ENCODE data around the gene NCOA3. TPM values are rescaled to one million over a fixed set of nuclear protein-coding genes. Genes with fewer than 3 reads are reported as not detected.

NCOA3 gene
- total and polyA plus RNA-seq, 2 of the 8 experiments (the other 6 are each of a cell fraction or from before 2014, with no cell fraction given) = 7.9 to 24.7 TPM

DNA sequence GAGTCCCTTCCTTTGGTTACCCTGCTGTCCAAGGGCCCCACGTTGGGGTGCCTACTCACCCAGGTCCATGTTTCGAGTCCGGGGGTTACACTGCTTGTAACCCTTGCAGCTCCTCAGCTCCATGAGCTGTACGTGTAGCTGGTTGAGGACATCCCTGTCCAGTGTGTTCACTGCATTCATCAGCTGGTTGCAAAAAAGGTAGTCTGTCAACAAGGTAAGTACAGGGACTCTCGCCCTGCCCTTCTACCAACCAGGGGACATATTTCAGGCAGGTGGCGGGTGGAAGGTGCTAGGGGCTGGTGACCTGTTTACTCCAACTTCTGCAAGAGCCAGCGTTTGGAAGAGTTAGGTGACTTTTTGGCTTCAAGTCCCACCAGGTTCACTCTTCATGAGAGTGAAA, 160.0 kb downstream of the NCOA3 start:
- Histone ChIP-seq H3K79me2 (ENCODE audit: control insufficient read depth in 1 of 2, insufficient read depth in 2 of 2, low read length in 2 of 2) (no peaks in the 10 kb centered on the region), H3K4me3 (ENCODE audit: extremely low read depth in 1 of 4, insufficient read depth in 2 of 4, low read depth in 3 of 4, low read length in 4 of 4) (no peak overlapping the region), H3K18ac (ENCODE audit: extremely low read depth, low read length) (no peak overlapping the region), H3K56ac (replicated peaks; ENCODE audit: insufficient read length, low read depth, low read length) (no peak overlapping the region), H3K79me1 (ENCODE audit: low read depth, low read length) (no peaks in the 10 kb centered on the region), H3K27me3 (replicated peaks in 1 of 4; ENCODE audit: control insufficient read depth in 3 of 4, extremely low read depth in 1 of 4, insufficient read depth in 3 of 4, low read length in 3 of 4) (no peaks in the 10 kb centered on the region), H3K4ac (replicated peaks; ENCODE audit: insufficient read length, low read depth, low read length) (no peak overlapping the region), H3K4me2 (ENCODE audit: insufficient read depth in 1 of 2, low read depth in 2 of 2, low read length in 2 of 2) (no peak overlapping the region), H2BK5ac (ENCODE audit: low read depth, low read length) (no peak overlapping the region), H4K91ac (replicated peaks; ENCODE audit: insufficient read length, low read length) (no peak overlapping the region), H3K4me1 (replicated peaks in 1 of 4; ENCODE audit: control insufficient read depth in 3 of 4, insufficient read depth in 4 of 4, low read length in 3 of 4) (peaks cover 0 to 4% (median 1%) of the 10 kb centered on the region in 4 experiments; a peak in 4 of 7 replicates), H2BK15ac (ENCODE audit: low read length) (no peak overlapping the region), H3K23me2 (ENCODE audit: low read depth, low read length) (no peaks in the 10 kb centered on the region), H3K9me3 (ENCODE audit: insufficient read depth in 2 of 2, low read depth in 1 of 2, low read length in 1 of 2) (no peaks in the 10 kb centered on the region), H2AK5ac (ENCODE audit: low read depth, low read length) (no peak overlapping the region), H3K27ac (ENCODE audit: low read depth, low read length) (no peak overlapping the region), H3K23ac (ENCODE audit: insufficient read length) (no peak overlapping the region), H2BK120ac (replicated peaks; ENCODE audit: low read depth, low read length) (no peak overlapping the region), H3K9ac (replicated peaks in 1 of 4; ENCODE audit: extremely low read depth in 1 of 4, low read depth in 3 of 4, low read length in 3 of 4) (no peak overlapping the region), H2AFZ (ENCODE audit: low read length) (no peak overlapping the region), H4K20me1 (replicated peaks in 1 of 2; ENCODE audit: control insufficient read depth in 1 of 2, insufficient read depth in 2 of 2, low read length in 2 of 2) (no peaks in the 10 kb centered on the region), H2BK12ac (ENCODE audit: low read depth, low read length) (no peak overlapping the region), H2BK20ac (ENCODE audit: low read length) (no peak overlapping the region), H4K8ac (ENCODE audit: extremely low read depth, insufficient read depth, low read length) (no peak overlapping the region), H3K14ac (ENCODE audit: insufficient read length) (no peak overlapping the region), H3K36me3 (ENCODE audit: control insufficient read depth in 2 of 4, insufficient read depth in 4 of 4, low read length in 3 of 4) (peaks cover 0 to 14% (median 0%) of the 10 kb centered on the region in 4 experiments; a peak in 2 of 8 replicates), H4K5ac (ENCODE audit: insufficient read length, low read depth, low read length) (no peak overlapping the region)
- WGBS, 2 experiments (ENCODE audit: extremely low coverage in 1 of 2, insufficient coverage in 1 of 2, insufficient read length in 1 of 2, insufficient replicate concordance in 2 of 2, low coverage in 1 of 2, low lambda C conversion rate in 2 of 2, missing lambda C conversion rate in 1 of 2) = 93% methylated on average over 7 of the region's 7 CpGs; no CpG with 5 or more reads in 1 of the 2 experiments
- CTCF ChIA-PET (ENCODE audit: partially characterized antibody) = interaction anchor here (0.8 to 8.2 kb wide), 5 partner anchors 9 to 487 kb away, joined by 3 to 92 read pairs (median 3); no protein-coding TSS in a partner anchor
- FAIRE-seq (no peak), DNase-seq (ENCODE audit: low read depth in 1 of 2, low spot score in 2 of 2) (no peak)
- POLR2A ChIA-PET (ENCODE audit: partially characterized antibody) = interaction anchor here (2.0 kb wide), 1 partner anchor 10 kb away, joined by 4 read pairs; no protein-coding TSS in a partner anchor
- no peak for TF ChIP-seq EGR1 (IDR thresholded peaks at IDR 0.05; ENCODE audit: borderline replicate concordance, low read depth, low read length)
- no peak for TF ChIP-seq RFX5 (IDR thresholded peaks at IDR 0.05; ENCODE audit: borderline replicate concordance, low read depth, low read length)
- TF ChIP-seq EP300 (IDR thresholded peaks at IDR 0.05; ENCODE audit: borderline replicate concordance in 1 of 2, low read depth in 2 of 2, low read length in 2 of 2) = no peak
- TF ChIP-seq CEBPB (IDR thresholded peaks at IDR 0.05; ENCODE audit: low read depth, low read length) = no peak
